HepG2 (cell line): Measurements from ENCODE around the gene SLC50A1.

ENCODE experiments used
- FOXP1 ChIP-seq, 2 experiments: fragments of 450-650 bp in 1 of 2; IDR thresholded peaks; 2 replicates each; pipeline ENCODE4 v1.6.1; 2017 to 2018; ENCODE audit warnings: antibody characterized with exemption in 1 of 2
- MTF2 ChIP-seq: sonication (generic); formaldehyde crosslinking; IDR thresholded peaks from 2 replicates; pipeline ENCODE4 v1.5.0; 2020; ENCODE audit warnings: missing genetic modification reagents, borderline replicate concordance
- RFX3 ChIP-seq: IDR thresholded peaks from 2 replicates; pipeline ENCODE4 v1.6.1; 2016; ENCODE audit warnings: missing biosample characterization, missing genetic modification reagents

DNA sequence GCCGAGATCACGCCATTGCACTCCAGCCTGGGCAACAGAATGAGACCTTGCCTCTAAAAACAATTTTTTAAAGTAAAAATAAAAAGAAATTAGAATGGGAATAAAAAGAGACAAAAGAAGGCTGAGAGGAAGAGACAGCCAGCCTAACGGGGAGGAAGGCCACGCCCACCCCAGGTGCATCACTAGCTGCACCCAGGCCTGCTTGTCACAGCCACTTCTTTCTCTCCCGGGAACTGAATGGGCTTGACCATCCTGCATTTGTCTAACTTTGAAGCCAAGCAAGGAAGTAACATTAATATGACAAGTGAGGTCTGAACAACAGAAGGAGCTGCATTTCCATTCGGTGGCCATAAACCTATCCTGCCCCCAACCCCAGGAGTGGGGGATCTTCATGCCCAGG, 28.8 kb upstream of the SLC50A1 start:
- no peak for TF ChIP-seq FOXP1 (IDR thresholded peaks at IDR 0.05)
- TF ChIP-seq FOXP1 (CRISPR knock-in tag; IDR thresholded peaks at IDR 0.05): no peak
- TF ChIP-seq MTF2 (CRISPR knock-in tag): no peak
- TF ChIP-seq RFX3 (CRISPR knock-in tag): no peak
